ENCODE data around the gene ARPP19. TPM values are rescaled to one million over a fixed set of nuclear protein-coding genes. Genes with fewer than 3 reads are reported as not detected.

ARPP19 gene
- polyA plus RNA-seq, 1 donor from 2014 or later = 254 TPM

DNA sequence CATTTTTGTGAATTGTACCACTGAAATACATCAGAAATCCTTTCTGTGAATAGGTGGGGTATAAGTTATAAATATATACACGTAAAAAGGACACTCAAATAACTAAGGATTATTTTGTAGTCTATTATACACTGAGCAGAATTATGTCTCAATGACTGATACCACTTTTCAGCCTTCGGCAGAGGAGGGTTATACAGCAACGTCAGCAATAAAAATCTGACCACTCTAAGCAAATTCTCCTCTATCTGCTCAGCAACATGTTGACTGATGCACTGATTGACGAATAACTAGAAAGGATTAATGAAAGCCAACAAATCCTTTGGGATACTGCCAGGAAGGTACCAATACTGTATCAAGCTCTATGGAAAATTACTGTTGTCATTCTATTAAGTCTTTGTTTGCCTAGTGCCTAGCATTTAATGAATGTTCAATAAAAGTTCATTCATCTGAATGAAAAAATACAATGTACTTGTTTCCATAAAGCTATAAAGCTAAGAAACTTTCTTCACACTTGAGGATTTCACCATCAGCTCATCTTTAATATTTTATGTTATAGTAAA lies 5.2 kb downstream of the ARPP19 start:
- H3K4me2 ChIP-seq (ENCODE audit: low read length) = no peak overlapping the region
- no peaks in the 10 kb centered on the region for H3K36me3 ChIP-seq (ENCODE audit: insufficient read depth, low read length)
- H2AFZ ChIP-seq (ENCODE audit: low read depth, low read length) = no peak overlapping the region
- H3F3A ChIP-seq (ENCODE audit: insufficient read depth, low read length, poor library complexity, severe bottlenecking) = no peaks in the 10 kb centered on the region
- no peaks in the 10 kb centered on the region for H3K9me2 ChIP-seq (ENCODE audit: insufficient read depth, low read length)
- H3K9ac ChIP-seq (ENCODE audit: low read length) = no peak overlapping the region
- peaks cover 99% of the 10 kb centered on the region for H3K79me2 ChIP-seq (replicated peaks; ENCODE audit: insufficient read depth, low read length)
- no peak overlapping the region for H3K4me3 ChIP-seq (ENCODE audit: low read length)
- no peaks in the 10 kb centered on the region for H3K9me3 ChIP-seq (ENCODE audit: low read length)
- no peak overlapping the region for H3K27ac ChIP-seq (ENCODE audit: low read length)
- TF ChIP-seq RAD21 (conservative IDR thresholded peaks at IDR 0.05) = no peak
- no peak for TF ChIP-seq MXI1 (conservative IDR thresholded peaks at IDR 0.05; ENCODE audit: poor library complexity, severe bottlenecking)
- TF ChIP-seq, protein P1, sequence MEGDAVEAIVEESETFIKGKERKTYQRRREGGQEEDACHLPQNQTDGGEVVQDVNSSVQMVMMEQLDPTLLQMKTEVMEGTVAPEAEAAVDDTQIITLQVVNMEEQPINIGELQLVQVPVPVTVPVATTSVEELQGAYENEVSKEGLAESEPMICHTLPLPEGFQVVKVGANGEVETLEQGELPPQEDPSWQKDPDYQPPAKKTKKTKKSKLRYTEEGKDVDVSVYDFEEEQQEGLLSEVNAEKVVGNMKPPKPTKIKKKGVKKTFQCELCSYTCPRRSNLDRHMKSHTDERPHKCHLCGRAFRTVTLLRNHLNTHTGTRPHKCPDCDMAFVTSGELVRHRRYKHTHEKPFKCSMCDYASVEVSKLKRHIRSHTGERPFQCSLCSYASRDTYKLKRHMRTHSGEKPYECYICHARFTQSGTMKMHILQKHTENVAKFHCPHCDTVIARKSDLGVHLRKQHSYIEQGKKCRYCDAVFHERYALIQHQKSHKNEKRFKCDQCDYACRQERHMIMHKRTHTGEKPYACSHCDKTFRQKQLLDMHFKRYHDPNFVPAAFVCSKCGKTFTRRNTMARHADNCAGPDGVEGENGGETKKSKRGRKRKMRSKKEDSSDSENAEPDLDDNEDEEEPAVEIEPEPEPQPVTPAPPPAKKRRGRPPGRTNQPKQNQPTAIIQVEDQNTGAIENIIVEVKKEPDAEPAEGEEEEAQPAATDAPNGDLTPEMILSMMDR (IDR thresholded peaks at IDR 0.05; ENCODE audit: poor library complexity, severe bottlenecking) = no peak
- no peak for TF ChIP-seq EP300 (conservative IDR thresholded peaks at IDR 0.05; ENCODE audit: poor library complexity, severe bottlenecking)
- TF ChIP-seq, protein P2, sequence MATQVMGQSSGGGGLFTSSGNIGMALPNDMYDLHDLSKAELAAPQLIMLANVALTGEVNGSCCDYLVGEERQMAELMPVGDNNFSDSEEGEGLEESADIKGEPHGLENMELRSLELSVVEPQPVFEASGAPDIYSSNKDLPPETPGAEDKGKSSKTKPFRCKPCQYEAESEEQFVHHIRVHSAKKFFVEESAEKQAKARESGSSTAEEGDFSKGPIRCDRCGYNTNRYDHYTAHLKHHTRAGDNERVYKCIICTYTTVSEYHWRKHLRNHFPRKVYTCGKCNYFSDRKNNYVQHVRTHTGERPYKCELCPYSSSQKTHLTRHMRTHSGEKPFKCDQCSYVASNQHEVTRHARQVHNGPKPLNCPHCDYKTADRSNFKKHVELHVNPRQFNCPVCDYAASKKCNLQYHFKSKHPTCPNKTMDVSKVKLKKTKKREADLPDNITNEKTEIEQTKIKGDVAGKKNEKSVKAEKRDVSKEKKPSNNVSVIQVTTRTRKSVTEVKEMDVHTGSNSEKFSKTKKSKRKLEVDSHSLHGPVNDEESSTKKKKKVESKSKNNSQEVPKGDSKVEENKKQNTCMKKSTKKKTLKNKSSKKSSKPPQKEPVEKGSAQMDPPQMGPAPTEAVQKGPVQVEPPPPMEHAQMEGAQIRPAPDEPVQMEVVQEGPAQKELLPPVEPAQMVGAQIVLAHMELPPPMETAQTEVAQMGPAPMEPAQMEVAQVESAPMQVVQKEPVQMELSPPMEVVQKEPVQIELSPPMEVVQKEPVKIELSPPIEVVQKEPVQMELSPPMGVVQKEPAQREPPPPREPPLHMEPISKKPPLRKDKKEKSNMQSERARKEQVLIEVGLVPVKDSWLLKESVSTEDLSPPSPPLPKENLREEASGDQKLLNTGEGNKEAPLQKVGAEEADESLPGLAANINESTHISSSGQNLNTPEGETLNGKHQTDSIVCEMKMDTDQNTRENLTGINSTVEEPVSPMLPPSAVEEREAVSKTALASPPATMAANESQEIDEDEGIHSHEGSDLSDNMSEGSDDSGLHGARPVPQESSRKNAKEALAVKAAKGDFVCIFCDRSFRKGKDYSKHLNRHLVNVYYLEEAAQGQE (IDR thresholded peaks at IDR 0.05; ENCODE audit: borderline replicate concordance) = no peak
- no peak for TF ChIP-seq SMC3 (conservative IDR thresholded peaks at IDR 0.05; ENCODE audit: poor library complexity)
- no peak for TF ChIP-seq EZH2 (IDR thresholded peaks at IDR 0.05; ENCODE audit: borderline replicate concordance, insufficient read depth, low read length, poor library complexity, severe bottlenecking)
- TF ChIP-seq TAF1 (IDR thresholded peaks at IDR 0.05; ENCODE audit: low read depth) = no peak
- H4K20me1 ChIP-seq (ENCODE audit: insufficient read depth) = no peaks in the 10 kb centered on the region
- no peaks in the 10 kb centered on the region for H3K27me3 ChIP-seq (ENCODE audit: insufficient read depth, low read depth, low read length)

DNA sequence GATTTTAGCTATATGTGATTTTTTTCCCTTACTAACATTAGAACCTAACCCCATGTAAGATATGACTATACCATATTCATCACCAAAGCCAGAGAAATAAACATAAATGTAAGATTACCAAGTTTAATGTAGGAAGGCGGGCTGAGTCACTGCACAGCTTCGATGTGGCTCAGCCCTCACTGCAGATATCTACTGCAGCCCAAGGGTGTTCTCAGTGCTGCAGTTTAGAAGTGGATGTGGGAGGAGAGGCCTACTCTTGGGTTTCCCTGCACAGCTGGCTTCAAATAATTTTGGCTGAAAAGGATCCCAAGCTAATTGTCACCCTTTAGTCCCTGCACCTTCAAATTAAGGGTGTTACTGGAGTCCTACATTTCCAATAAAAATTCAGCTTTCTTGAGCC lies 9.3 kb downstream of the ARPP19 start:
- no peaks in the 10 kb centered on the region for H3K9me2 ChIP-seq (ENCODE audit: insufficient read depth, low read length)
- H3K27me3 ChIP-seq (ENCODE audit: insufficient read depth, low read depth, low read length) = no peaks in the 10 kb centered on the region
- no peak overlapping the region for H2AFZ ChIP-seq (ENCODE audit: low read depth, low read length)
- TF ChIP-seq, protein P1 (IDR thresholded peaks at IDR 0.05; ENCODE audit: poor library complexity, severe bottlenecking) = no peak
- TF ChIP-seq POLR2AphosphoS5 (IDR thresholded peaks at IDR 0.05) = no peak
- no peak for TF ChIP-seq SMC3 (conservative IDR thresholded peaks at IDR 0.05; ENCODE audit: poor library complexity)
- no peak for TF ChIP-seq EZH2 (IDR thresholded peaks at IDR 0.05; ENCODE audit: borderline replicate concordance, insufficient read depth, low read length, poor library complexity, severe bottlenecking)
- no peak for TF ChIP-seq TAF1 (IDR thresholded peaks at IDR 0.05; ENCODE audit: low read depth)
- no peak for TF ChIP-seq RAD21 (conservative IDR thresholded peaks at IDR 0.05)
- no peak for TF ChIP-seq EP300 (conservative IDR thresholded peaks at IDR 0.05; ENCODE audit: poor library complexity, severe bottlenecking)
- TF ChIP-seq, protein P2 (IDR thresholded peaks at IDR 0.05; ENCODE audit: borderline replicate concordance) = no peak
- H3F3A ChIP-seq (ENCODE audit: insufficient read depth, low read length, poor library complexity, severe bottlenecking) = no peaks in the 10 kb centered on the region
- H4K20me1 ChIP-seq (ENCODE audit: insufficient read depth) = no peaks in the 10 kb centered on the region
- H3K79me2 ChIP-seq (replicated peaks; ENCODE audit: insufficient read depth, low read length) = peaks cover 98% of the 10 kb centered on the region
- no peak overlapping the region for H3K4me2 ChIP-seq (ENCODE audit: low read length)
- H3K4me3 ChIP-seq (ENCODE audit: low read length) = peak overlapping the region; percentile 24
- H3K9ac ChIP-seq (ENCODE audit: low read length) = no peak overlapping the region
- H3K27ac ChIP-seq (ENCODE audit: low read length) = peak overlapping the region; percentile 55
- H3K36me3 ChIP-seq (ENCODE audit: insufficient read depth, low read length) = no peaks in the 10 kb centered on the region
- no peaks in the 10 kb centered on the region for H3K9me3 ChIP-seq (ENCODE audit: low read length)
